NK-92 (cell line): ENCODE results near the gene CHST11.

Experiments
- DNase-seq: peaks from one replicate; lab custom pipeline; 2025; ENCODE audit not compliant: unreplicated experiment; lab: John Stamatoyannopoulos, UW

Gene CHST11

DNA sequence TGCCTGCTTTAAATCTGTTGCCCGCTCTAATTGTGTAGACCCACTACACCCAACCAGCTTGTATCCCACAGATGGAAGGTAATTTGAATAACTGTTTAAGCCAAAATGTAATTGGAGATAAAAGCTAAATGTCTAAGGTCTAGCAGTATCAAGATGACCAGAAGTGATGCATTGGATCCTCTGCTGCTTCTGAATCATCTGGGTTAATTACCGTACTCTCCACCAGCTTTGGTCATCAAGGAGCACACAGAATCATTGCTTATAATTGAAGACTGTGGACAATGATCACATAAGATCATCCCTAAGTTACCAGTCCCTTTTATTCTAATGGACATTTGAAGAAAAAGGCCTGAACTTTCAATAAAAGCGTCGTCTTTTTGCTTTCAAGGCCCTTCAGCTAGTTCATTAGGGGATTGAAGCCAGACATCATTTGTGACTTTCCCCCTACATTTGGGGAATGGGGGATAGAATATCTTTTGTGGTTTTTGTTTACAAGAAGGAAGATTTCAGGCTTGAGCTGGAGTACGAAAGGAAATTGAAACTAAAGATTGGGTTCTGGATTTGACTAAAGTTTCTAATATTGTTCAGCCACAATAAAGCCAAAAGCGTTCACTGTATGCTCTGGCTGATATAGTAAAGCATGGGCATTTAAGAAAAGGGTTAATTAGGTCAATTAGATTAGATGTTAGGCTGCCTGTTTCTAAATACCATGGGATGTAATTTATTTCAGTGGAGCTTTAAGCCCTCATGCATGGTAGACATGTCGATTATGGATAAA, 123.2 kb downstream of the CHST11 start:
- DNase-seq = no peak

- DNase-seq = no peak
Observed at GRCh38 chr12:104581005-104581570, 124.3 kb downstream of the CHST11 start.

DNA sequence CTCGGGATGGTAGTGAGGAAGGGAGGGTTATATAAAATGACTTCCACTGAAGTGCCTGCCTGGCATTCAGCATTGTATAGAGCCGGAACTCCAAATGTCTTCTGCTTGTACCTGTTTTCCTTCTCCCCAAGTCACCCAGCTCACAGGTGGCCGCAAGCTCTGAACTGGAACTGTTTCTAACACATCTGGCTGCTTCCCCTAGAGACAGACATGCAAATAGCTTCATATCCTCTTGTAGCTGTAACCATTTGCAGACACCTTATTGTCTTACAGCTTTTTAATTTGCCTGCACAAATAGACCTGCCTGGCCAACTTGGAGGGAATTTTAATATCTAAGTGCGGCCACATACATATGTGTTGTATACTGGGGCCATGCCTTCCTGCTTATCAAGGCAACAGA, 126.0 kb downstream of the CHST11 start:
- DNase-seq = no peak

GRCh38 chr12:104583301-104583700, 126.6 kb downstream of the CHST11 start:
- DNase-seq = no peak

- DNase-seq = no peak
Observed at GRCh38 chr12:104585448-104586055, 128.8 kb downstream of the CHST11 start.

- no peak for DNase-seq
Observed at GRCh38 chr12:104586351-104586919, 129.7 kb downstream of the CHST11 start.

DNA sequence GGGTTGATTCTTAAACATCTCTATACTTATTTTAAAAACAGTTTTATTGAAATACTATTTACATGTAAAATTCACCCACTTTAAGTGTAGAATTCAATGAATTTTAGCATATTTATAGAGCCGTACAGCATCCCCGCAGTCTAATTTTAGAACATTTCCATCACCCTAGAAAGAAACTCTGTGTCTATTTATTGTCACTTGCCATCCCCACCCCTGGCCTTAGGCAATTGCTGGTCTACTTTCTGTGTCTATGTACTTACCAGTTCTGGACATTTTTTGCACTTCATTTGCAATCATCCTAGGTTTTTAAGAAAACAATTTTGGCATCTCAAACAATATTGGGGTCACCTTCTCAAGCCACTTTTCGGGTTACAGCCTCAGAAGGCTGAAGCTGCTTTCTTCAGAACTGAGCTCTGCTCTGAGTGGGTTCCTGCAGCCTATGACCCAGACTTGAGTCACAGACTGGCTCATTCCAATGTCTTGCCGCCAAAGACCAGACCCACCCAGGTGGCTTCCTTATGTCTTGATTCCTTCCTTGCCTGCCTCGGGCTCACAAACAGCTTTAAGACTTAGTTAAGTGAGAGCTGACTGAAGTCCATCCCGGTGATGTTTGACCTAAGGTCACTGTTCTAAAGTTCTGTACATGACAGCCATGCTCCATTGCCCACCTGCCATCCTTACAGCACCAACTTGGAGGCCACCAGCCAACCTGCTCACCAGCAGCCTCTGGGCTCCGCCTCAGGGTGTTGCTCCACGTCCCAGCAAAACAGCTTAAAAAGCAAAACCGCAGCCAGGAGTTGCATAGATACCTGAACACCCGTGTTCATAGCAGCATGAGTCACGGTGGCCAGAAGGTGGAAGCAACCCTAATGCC, 131.5 kb downstream of the CHST11 start:
- DNase-seq = no peak

DNA sequence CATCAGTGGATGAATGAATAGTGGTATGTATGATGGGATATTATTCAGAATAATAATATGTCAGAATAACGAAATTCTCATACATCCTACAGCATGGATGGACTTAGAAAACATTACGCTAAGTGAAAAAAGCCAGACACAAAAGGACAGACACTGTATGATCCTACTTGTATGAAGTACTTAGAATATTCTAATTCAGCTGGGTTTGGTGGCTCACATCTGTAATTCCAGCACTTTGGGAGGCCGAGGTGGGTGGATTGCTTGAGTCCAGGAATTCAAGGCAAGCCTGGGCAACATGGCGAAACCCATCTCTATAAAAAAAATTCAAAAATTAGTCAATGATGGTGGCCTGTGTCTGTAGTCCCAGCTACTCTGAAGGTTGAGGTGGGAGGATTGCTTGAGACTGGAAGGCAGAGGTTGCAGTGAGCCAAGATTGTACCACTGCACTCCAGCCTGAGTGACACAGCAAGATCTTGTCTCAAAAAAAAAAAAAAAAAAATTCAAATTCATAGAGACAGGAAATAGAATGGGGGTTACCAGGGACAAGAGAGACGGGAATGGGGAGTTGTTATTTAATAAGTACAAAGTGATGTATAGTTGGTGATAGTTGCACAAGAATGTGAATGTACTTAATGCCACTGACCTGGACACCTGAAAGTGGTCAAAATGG, 132.3 kb downstream of the CHST11 start:
- no peak for DNase-seq

- DNase-seq = no peak
Observed at GRCh38 chr12:104590022-104590421, 133.3 kb downstream of the CHST11 start.

DNA sequence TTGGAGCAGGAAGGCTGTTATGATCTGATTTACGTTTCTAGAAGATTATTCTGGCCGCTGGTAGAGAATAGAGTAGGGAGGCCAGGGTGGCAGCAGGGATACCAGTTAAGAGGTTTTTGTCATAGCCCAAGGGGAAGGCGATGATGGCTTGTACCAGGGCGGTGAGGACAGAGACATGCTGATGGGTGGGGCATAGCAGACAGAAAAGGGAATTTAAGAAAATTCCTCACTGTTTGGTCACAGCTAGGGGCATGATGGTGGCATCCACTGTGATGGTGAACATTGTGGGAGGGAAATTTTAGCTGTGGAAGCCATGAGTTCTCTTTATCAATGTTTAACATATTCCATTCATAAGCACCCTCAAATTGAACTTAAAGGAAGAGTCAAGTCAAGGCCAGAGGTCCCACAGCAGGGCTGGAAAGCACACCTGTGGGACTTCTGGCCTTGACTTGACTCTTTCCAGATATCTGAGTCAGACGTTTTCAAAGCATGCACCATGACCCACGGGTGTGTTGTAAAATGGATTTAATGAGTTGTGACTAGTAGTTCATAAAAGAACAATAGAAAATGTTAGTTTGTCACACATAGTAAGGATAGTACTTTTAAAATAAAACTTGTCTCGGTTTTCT, 134.6 kb downstream of the CHST11 start:
- DNase-seq = no peak

DNA sequence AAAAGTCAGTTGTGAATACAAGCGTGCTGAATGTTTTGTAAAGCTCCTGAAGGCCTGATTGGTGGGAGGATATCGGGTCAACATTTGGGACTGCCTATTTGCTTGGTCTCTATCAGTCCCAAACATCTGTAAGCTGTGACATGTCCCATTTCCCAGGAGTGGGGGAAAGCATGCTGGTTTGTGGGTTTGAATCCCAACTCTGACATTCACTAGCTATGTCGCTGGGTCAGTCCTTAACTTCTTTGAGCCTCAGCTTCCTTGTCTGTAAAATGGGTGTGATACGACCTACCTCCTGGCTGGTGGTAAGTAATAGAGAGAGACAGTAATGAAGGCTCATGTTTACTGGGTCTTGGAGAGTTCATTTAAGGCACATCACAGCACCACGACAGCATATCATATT, 136.7 kb downstream of the CHST11 start:
- no peak for DNase-seq

DNA sequence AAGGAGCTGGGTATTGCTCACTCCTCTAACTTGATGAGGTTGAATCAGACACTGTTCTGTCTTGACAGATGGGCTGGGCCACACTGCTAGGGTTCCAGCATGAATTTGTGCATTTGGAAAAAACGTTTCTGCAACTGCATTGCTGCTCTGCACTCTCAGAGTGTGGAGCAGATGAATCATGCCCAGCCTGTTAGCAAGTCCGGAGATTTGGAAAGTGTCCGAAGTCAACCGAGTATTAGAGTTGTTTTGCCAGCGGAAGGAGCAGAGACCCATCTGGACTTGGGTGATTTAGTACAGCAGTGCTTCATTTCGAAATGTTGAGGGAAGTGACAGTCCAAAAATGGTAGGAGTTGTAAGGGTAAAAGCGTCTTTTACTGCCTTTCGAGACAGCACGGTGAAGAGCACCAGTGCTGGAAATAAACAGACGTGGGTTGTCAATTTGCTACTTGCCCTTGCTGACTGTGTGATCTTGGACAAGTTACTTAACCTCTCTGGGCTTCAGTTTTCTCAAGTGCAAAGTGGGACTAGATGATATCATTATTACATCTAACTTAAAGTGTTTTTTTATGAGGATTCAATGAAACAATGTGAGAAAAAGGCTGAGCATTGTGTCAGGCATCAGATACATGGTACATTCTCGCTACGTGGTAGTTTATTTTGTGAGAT, 139.5 kb downstream of the CHST11 start:
- DNase-seq = no peak

DNA sequence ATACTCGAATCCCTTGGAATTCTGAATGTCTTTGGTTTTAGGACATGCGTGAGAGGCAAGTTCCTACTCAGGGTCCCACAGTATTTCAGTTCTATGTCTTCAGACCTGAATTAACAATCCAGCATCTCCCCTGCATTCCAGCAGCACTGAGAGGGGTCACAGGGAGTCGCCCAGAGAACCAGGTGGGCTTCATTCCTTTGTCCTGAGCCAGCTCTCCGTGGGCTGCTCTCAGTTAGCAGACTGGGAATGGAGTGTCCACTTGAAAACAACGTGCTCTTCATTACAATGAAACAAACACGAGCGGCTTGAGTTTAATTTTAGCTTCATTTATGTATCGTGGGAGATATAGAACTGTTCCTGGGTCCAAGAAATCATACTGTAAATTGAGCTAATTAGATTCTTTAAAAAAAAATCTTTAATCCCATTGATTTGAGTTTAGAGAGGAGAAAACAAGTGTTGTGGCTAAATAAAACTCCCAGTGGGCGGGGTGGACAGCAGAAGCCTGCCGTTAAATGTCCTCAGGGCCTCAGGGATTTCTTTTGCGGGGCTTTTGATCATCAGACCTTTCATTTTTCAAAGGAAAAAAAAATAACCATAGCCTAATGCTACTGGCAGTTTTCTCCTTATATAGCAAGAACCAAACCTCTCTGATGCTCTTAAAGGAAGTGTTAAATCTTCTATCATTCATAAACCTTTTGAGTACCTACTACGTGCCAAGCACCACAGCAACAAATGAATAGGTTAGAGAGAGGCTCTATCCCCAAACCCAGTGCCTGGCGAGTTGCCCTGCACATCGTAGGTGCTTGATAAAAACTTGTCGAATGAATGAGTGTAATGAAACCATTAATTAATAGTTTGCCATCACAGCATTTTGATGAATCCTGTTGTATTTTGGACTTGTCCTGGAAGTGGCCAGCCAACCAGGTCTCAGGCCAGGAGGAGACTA, 140.4 kb downstream of the CHST11 start:
- DNase-seq = no peak

DNA sequence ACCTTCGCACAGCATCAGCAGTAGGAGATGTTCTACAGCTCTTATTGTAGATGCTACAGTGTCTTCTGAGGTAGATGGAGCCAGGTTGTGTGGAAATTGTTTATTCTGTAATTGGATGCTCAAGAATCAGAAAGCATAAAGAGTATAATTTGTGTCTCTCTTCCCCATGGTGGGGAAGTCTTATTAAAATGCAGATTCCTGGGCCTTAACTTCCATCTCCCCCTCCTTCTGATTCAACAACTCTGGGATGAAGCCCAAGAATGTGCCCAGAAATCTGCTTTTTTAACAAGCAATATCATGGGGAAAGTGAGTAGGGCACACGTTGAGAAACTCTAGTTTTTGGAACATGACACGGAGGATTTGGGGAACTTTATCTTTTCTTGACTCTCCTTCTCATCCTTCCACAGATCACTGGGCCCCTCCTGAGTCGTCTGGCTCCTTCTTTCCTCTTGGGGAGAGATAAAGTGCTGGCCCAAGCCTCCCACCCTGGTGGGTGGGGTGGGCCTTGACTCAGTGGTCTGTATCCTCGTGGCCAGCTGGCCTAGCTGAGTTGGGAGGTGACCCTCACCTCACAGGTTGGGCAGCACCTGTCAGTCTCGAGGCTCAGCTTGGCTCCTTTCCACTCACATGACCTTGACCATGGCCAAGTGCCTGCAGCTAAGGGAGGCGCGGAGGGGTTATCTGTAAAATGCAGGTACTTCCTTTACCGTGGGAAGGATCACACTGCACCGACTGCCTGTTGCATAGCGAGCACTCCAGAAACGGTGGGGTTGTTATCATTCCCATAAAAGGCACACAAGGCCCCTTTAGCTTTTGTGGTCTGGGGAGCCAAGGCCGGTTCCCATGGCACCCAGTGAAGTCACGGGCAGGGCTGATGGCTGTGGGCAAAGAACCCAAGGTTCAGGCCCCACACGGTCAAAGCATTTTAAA, 141.9 kb downstream of the CHST11 start:
- DNase-seq = no peak

- no peak for DNase-seq
Observed at GRCh38 chr12:104599272-104600035, 142.7 kb downstream of the CHST11 start.

DNA sequence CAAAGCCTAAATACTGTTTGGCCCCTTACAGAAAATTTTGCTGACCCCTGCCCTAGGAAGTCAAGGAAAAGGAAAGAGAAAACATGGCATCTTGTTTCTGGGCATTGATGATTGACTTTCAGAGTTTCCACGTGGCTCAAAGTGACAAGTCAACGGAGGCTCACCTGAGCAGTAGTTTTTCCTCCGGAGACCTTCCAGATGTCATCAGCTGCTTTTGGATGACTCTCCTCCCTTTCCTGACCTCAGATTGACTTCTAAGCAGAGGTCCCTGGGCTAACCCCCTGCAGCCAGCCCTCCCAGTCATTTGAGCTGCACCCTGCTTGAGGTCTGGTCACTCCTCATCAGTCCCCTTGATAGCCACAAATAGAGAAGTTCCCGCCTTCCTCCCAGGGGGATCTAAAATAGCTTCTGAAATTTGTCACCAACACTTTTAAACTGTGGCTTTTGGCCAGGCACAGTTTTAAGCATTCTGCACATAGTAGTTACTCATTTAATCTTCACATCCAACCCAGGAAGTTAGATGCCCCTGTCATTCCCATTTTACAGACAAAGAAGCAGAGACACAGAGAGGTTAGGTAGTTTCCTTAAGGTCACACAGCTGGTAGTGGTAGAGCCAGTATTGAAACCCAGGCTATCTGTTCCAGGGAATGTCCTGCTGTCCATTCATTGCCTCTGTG, 143.4 kb downstream of the CHST11 start:
- DNase-seq = no peak
